Endothelial cell of umbilical vein (primary cell): ENCODE results near the gene IKZF5. TPM values are rescaled to one million over a fixed set of nuclear protein-coding genes. Genes with fewer than 3 reads are reported as not detected.

ENCODE experiments used
- BruUV-seq: library from RNA; stranded (reverse); fragments of 400-500 nt; replicated peaks from 2 replicates; lab custom pipeline; 2021; lab: Mats Ljungman, UMichigan
- CTCF ChIA-PET: fragments of 300-600, 350-600 bp; sonication (Branson Sonifier 250); formaldehyde crosslinking; loops from one replicate; lab custom pipeline; 2021; ENCODE audit warnings: antibody characterized with exemption, inconsistent platforms; lab: Charles Lee
- POLR2A ChIA-PET: fragments of 300-600, 350-600 bp; sonication (Branson Sonifier 250); formaldehyde crosslinking; loops from one replicate; lab custom pipeline; 2021; ENCODE audit warnings: antibody characterized with exemption, inconsistent platforms; lab: Charles Lee
- DNase-seq: peaks from one replicate; pipeline ENCODE4 v3.0.0-alpha.2; 2011; ENCODE audit warnings: low read depth, low spot score
- FAIRE-seq: peaks from 2 replicates; lab custom pipeline; 2011; peaks lifted over from hg19 to GRCh38; lab: Jason Lieb, UNC
- H2AFZ ChIP-seq: 2 replicates; pipeline ENCODE4 v1.6.0; 2012; ENCODE audit warnings: low read depth, low read length, control low read depth, inconsistent platforms
- H3K27ac ChIP-seq: 2 replicates; pipeline ENCODE4 v1.5.1; 2011; ENCODE audit warnings: low read depth, mild to moderate bottlenecking, control low read depth, low read length, moderate library complexity; ENCODE audit not compliant: insufficient read depth
- H3K27me3 ChIP-seq, 2 experiments: 2 replicates each; pipeline versions ENCODE4 v1.6.0 to v1.6.1; 2011; ENCODE audit warnings: low read length in 2 of 2, mixed read lengths in 1 of 2; ENCODE audit not compliant: control insufficient read depth in 2 of 2, insufficient read depth in 2 of 2
- H3K36me3 ChIP-seq, 2 experiments: 2 replicates in 1 of 2; 3 replicates in 1 of 2; pipeline ENCODE4 v1.5.1; 2011; ENCODE audit warnings: low read length in 2 of 2, mild to moderate bottlenecking in 1 of 2, moderate library complexity in 1 of 2; ENCODE audit not compliant: control insufficient read depth in 2 of 2, insufficient read depth in 2 of 2; ENCODE audit errors: extremely low read depth in 1 of 2
- H3K4me1 ChIP-seq: 3 replicates; pipeline ENCODE4 v1.5.1; 2011; ENCODE audit warnings: mild to moderate bottlenecking, low read length; ENCODE audit not compliant: control insufficient read depth, insufficient read depth; ENCODE audit errors: extremely low read depth
- H3K4me2 ChIP-seq: 2 replicates; pipeline ENCODE4 v1.6.1; 2011; ENCODE audit warnings: low read length, control low read depth, mixed read lengths; ENCODE audit not compliant: insufficient read depth
- H3K4me3 ChIP-seq, 3 experiments: fragments of 200-600 bp in 1 of 3; sonication (generic), shearing (Covaris generic) in 1 of 3; replicated peaks in 1 of 3; 2 replicates each; pipeline ENCODE4 v1.5.1; 2011 to 2016; ENCODE audit warnings: control low read depth in 3 of 3, low read length in 3 of 3, mild to moderate bottlenecking in 2 of 3, inconsistent platforms in 1 of 3, low read depth in 1 of 3, moderate library complexity in 1 of 3; ENCODE audit not compliant: insufficient read depth in 1 of 3
- H3K79me2 ChIP-seq: 2 replicates; pipeline ENCODE4 v1.6.0; 2012; ENCODE audit warnings: low read length, inconsistent platforms; ENCODE audit not compliant: control insufficient read depth, insufficient read depth
- H3K9ac ChIP-seq: replicated peaks from 2 replicates; pipeline ENCODE3; 2011; ENCODE audit warnings: low read length, control low read depth; ENCODE audit not compliant: insufficient read depth; ENCODE audit errors: extremely low read depth
- H3K9me1 ChIP-seq: replicated peaks from 3 replicates; pipeline ENCODE4 v1.6.0; 2011; ENCODE audit warnings: mild to moderate bottlenecking, low read length; ENCODE audit not compliant: control insufficient read depth, insufficient read depth; ENCODE audit errors: extremely low read depth
- H3K9me3 ChIP-seq: replicated peaks from 2 replicates; pipeline ENCODE4 v1.5.1; 2012; ENCODE audit warnings: low read length, inconsistent platforms; ENCODE audit not compliant: control insufficient read depth, insufficient read depth
- H4K20me1 ChIP-seq: replicated peaks from 2 replicates; pipeline ENCODE3; 2011; ENCODE audit warnings: mild to moderate bottlenecking, low read length; ENCODE audit not compliant: control insufficient read depth, insufficient read depth; ENCODE audit errors: extremely low read depth
- CTCF ChIP-seq, 2 donors: IDR thresholded peaks; 1 replicate in 1 of 2; 2 replicates in 1 of 2; pipeline ENCODE4 v1.5.1; 2011; ENCODE audit warnings: low read length in 2 of 2, mild to moderate bottlenecking in 2 of 2, moderate library complexity in 2 of 2, control low read depth in 1 of 2, inconsistent platforms in 1 of 2, low read depth in 1 of 2; ENCODE audit not compliant: insufficient read depth in 1 of 2; ENCODE audit errors: extremely low read depth in 1 of 2
- EZH2 ChIP-seq: IDR thresholded peaks from 2 replicates; pipeline ENCODE4 v1.6.1; 2012; ENCODE audit warnings: borderline replicate concordance, low read depth, mild to moderate bottlenecking, moderate library complexity, low read length, inconsistent platforms; ENCODE audit not compliant: severe bottlenecking
- FOS ChIP-seq: IDR thresholded peaks from 2 replicates; pipeline ENCODE4 v1.6.1; 2011; ENCODE audit warnings: mild to moderate bottlenecking, low read length, moderate library complexity, borderline replicate concordance; ENCODE audit not compliant: insufficient read depth
- GATA2 ChIP-seq: IDR thresholded peaks from 2 replicates; pipeline ENCODE4 v1.7.0; 2011; ENCODE audit warnings: low read depth, mild to moderate bottlenecking, moderate library complexity, mixed read lengths, low read length; ENCODE audit not compliant: insufficient read length, insufficient read depth
- JUN ChIP-seq: IDR thresholded peaks from 2 replicates; pipeline ENCODE4 v1.6.1; 2011; ENCODE audit warnings: borderline replicate concordance, low read depth; ENCODE audit not compliant: insufficient read length, insufficient read depth
- MAX ChIP-seq: IDR thresholded peaks from 2 replicates; pipeline ENCODE4 v1.6.1; 2011; ENCODE audit not compliant: insufficient read depth, insufficient read length
- MYC ChIP-seq: IDR thresholded peaks from one replicate; pipeline ENCODE4 v1.6.1; 2011; ENCODE audit warnings: mild to moderate bottlenecking, low read depth, low read length
- POLR2A ChIP-seq: IDR thresholded peaks from 2 replicates; pipeline ENCODE4 v1.6.1; 2012; ENCODE audit warnings: low read depth, mild to moderate bottlenecking, control low read depth, low read length
- POLR2AphosphoS5 ChIP-seq: IDR thresholded peaks from 2 replicates; pipeline ENCODE4 v1.6.1; 2012; ENCODE audit warnings: low read depth, mild to moderate bottlenecking, control low read depth, low read length, moderate library complexity; ENCODE audit not compliant: insufficient read depth
- dilution Hi-C: fragments of 300-500 bp; cut with MboI; formaldehyde crosslinking; loops from one replicate; pipeline ENCODE4 v1.15.0; 2019; ENCODE audit warnings: low sequenced_read_pairs; ENCODE audit not compliant: extremely low pct_ligation_motif_present
- intact Hi-C: fragments of 100-400 bp; cut with micrococcal nuclease; formaldehyde crosslinking; loops from one replicate; pipeline ENCODE4 v1.10.0; 2022
- polyA plus RNA-seq, 4 experiments: library from polyadenylated mRNA; depleted of rRNA in 3 of 4; stranded (reverse) in 3 of 4; unstranded in 1 of 4; fragments of >200 nt; gene quantifications; 2 replicates each; pipeline versions ENCODE4 v1.2.1 to v1.2.3, GENCODE V29; 2011 to 2012; ENCODE audit warnings: missing spikeins in 1 of 4
- total RNA-seq: library from RNA; stranded (reverse); gene quantifications from 2 replicates; pipeline ENCODE4 v1.2.3, GENCODE V29; 2021

Gene IKZF5
- total and polyA plus RNA-seq, 2 donors (not counting 3 experiments of a cell fraction or from before 2014, with no cell fraction given): 7.1 to 10.3 TPM

- dilution Hi-C loops: no loop called here
- no peak overlapping the region for H3K9ac ChIP-seq
- DNase-seq (peak; percentile 20), FAIRE-seq (no peak)
- H3K79me2 ChIP-seq: no peaks in the 10 kb centered on the region
- no peaks in the 10 kb centered on the region for H3K27me3 ChIP-seq
- H3K4me1 ChIP-seq: no peaks in the 10 kb centered on the region
- H3K27ac ChIP-seq: no peak overlapping the region
- no peaks in the 10 kb centered on the region for H3K9me1 ChIP-seq
- ChIA-PET CTCF (interaction anchor here (0.8 to 2.1 kb wide), 13 partner anchors 9 to 953 kb away, joined by 3 to 35 read pairs (median 7); partner anchors contain the start of gene PSTK), POLR2A (no interaction called here)
- no peak overlapping the region for H3K4me2 ChIP-seq
- H3K9me3 ChIP-seq: no peaks in the 10 kb centered on the region
- no TSS peak for BruUV-seq
- no peak overlapping the region for H2AFZ ChIP-seq
- intact Hi-C loops: loop anchor here (1.0 kb wide), 1 partner anchor 12 kb away; the partner anchor contains the start of gene ACADSB
- no peak overlapping the region for H3K4me3 ChIP-seq
- H3K36me3 ChIP-seq: no peaks in the 10 kb centered on the region
- TF ChIP-seq FOS: no peak
- TF ChIP-seq POLR2AphosphoS5: no peak
- TF ChIP-seq CTCF (IDR thresholded peaks at IDR 0.05; ENCODE audit: extremely low read depth in 1 of 2, insufficient read depth in 1 of 2, low read depth in 1 of 2, low read length in 2 of 2): peak; percentile 15 to 41
- no peaks in the 10 kb centered on the region for H4K20me1 ChIP-seq
These were observed 12.9 kb upstream of the IKZF5 start for GRCh38 chr10:123021517-123021916.

- no peak overlapping the region for H3K9ac ChIP-seq
- H4K20me1 ChIP-seq: no peaks in the 10 kb centered on the region
- H3K9me3 ChIP-seq: no peaks in the 10 kb centered on the region
- FAIRE-seq (no peak), DNase-seq (no peak)
- intact Hi-C loops: no loop called here
- no peak overlapping the region for H2AFZ ChIP-seq
- CTCF ChIA-PET: interaction anchor here (0.9 to 2.1 kb wide), 2 partner anchors 113 to 538 kb away, joined by 3 to 11 read pairs; no protein-coding TSS in a partner anchor
- no peaks in the 10 kb centered on the region for H3K9me1 ChIP-seq
- TF ChIP-seq MAX (no peak), POLR2AphosphoS5 (no peak), POLR2A (no peak), EZH2 (no peak), FOS (no peak), JUN (no peak), CTCF (IDR thresholded peaks at IDR 0.05; ENCODE audit: extremely low read depth in 1 of 2, insufficient read depth in 1 of 2, low read depth in 1 of 2, low read length in 2 of 2) (no peak), MYC (no peak), GATA2 (no peak)
- BruUV-seq: no TSS peak
- H3K4me1 ChIP-seq: no peaks in the 10 kb centered on the region
- POLR2A ChIA-PET: no interaction called here
- H3K27ac ChIP-seq: no peak overlapping the region
- no peaks in the 10 kb centered on the region for H3K36me3 ChIP-seq
- H3K79me2 ChIP-seq: no peaks in the 10 kb centered on the region
- H3K27me3 ChIP-seq: no peaks in the 10 kb centered on the region
- H3K4me3 ChIP-seq: no peak overlapping the region
- H3K4me2 ChIP-seq: no peak overlapping the region
- dilution Hi-C loops: no loop called here
These were observed 11.5 kb upstream of the IKZF5 start for GRCh38 chr10:123019941-123020703.
